OCI-LY3 (cell line): ENCODE data around the gene DYRK1A.

Source experiments
- H2AFZ ChIP-seq: fragments of 200-600, 300-600 bp; shearing (Covaris generic); 2 replicates; pipeline ENCODE4 v1.6.0; 2014; ENCODE audit warnings: antibody characterized with exemption, low read depth, low read length
- H3K27ac ChIP-seq: fragments of 200-600, 300-600 bp; sonication (generic); 2 replicates; pipeline ENCODE4 v1.5.1; 2014; ENCODE audit warnings: mild to moderate bottlenecking, low read length, moderate library complexity, mixed read lengths
- H3K27me3 ChIP-seq: fragments of 200-600, 300-600 bp; sonication (generic); 2 replicates; pipeline ENCODE4 v1.6.1; 2014; ENCODE audit warnings: low read depth, low read length, mixed read lengths
- H3K36me3 ChIP-seq: fragments of 200-600, 300-600 bp; sonication (generic); replicated peaks from 2 replicates; pipeline ENCODE3; 2014; ENCODE audit warnings: low read depth, low read length, mixed read lengths
- H3K4me1 ChIP-seq: fragments of 300-600, 200-600 bp; sonication (generic); 2 replicates; pipeline ENCODE4 v1.6.1; 2014; ENCODE audit warnings: low read length, mixed read lengths
- H3K4me2 ChIP-seq: fragments of 200-600, 300-600 bp; sonication (generic); 2 replicates; pipeline ENCODE4 v1.6.1; 2014; ENCODE audit warnings: low read length, mixed read lengths
- H3K4me3 ChIP-seq: fragments of 300-600, 200-600 bp; sonication (generic); 2 replicates; pipeline ENCODE4 v1.5.1; 2014; ENCODE audit warnings: antibody characterized with exemption, mild to moderate bottlenecking, low read length, moderate library complexity
- H3K79me2 ChIP-seq: fragments of 300-600, 200-600 bp; shearing (Covaris generic); 2 replicates; pipeline ENCODE4 v1.6.1; 2014; ENCODE audit warnings: mild to moderate bottlenecking, low read length, mixed read lengths
- H3K9ac ChIP-seq: fragments of 300-600, 200-600 bp; shearing (Covaris generic); 2 replicates; pipeline ENCODE4 v1.6.0; 2014; ENCODE audit warnings: mild to moderate bottlenecking, low read length, moderate library complexity
- H3K9me3 ChIP-seq: fragments of 200-600, 300-600 bp; shearing (Covaris generic); 2 replicates; pipeline ENCODE4 v1.6.1; 2014; ENCODE audit warnings: low read length, mixed read lengths; ENCODE audit not compliant: insufficient read depth
- H4K20me1 ChIP-seq: fragments of 200-600, 300-600 bp; sonication (generic); 2 replicates; pipeline ENCODE4 v1.6.1; 2016; ENCODE audit warnings: low read length, mixed read lengths; ENCODE audit not compliant: insufficient read depth
- EZH2phosphoT487 ChIP-seq: fragments of 200-600 bp; shearing (Covaris generic); IDR thresholded peaks from 2 replicates; pipeline ENCODE4 v1.6.1; 2018; ENCODE audit warnings: antibody characterized with exemption, mixed run types, low read depth
- TF ChIP-seq, protein P1 (sequence below): fragments of 200-600, 300-600 bp; sonication (generic); IDR thresholded peaks from 2 replicates; pipeline ENCODE4 v1.5.1; 2014; ENCODE audit warnings: antibody characterized with exemption, low read length, low read depth

The DYRK1A gene

DNA sequence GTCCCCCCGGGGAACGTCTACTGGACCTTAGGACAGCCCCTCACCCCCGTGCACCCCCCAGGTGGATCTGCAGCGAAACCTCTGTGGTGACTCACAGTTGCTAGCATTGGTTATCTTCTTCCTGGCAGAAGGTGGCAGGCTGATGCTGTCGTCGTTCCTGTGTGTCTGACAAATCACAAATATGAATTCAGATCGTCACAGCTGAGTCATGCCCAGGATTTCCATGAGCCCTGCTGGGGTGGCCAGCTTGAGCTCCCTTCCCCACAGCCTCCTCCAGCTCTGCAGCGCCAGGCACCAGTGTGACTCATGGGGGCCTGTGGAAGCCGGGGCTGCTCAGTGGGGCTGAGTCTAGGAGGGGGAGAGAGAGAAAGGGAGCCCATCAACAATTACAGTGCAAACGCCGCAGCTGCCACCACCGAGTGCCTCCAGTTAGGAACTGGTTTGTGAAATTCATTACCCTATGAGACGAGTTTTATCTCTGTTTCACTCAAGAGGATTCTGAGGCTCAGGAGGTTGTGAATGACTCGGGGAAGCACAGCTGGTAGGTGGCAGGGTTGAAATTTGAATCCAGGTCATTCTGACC is 197.9 kb downstream of the DYRK1A start:
- Histone ChIP-seq H2AFZ (no peak overlapping the region), H3K79me2 (no peaks in the 10 kb centered on the region), H3K4me2 (peak overlapping the region; percentile 41), H3K27me3 (no peaks in the 10 kb centered on the region), H4K20me1 (no peaks in the 10 kb centered on the region), H3K36me3 (no peaks in the 10 kb centered on the region), H3K9me3 (no peaks in the 10 kb centered on the region), H3K9ac (no peak overlapping the region), H3K27ac (no peak overlapping the region), H3K4me3 (no peak overlapping the region), H3K4me1 (no peaks in the 10 kb centered on the region)
- TF ChIP-seq, protein P1, sequence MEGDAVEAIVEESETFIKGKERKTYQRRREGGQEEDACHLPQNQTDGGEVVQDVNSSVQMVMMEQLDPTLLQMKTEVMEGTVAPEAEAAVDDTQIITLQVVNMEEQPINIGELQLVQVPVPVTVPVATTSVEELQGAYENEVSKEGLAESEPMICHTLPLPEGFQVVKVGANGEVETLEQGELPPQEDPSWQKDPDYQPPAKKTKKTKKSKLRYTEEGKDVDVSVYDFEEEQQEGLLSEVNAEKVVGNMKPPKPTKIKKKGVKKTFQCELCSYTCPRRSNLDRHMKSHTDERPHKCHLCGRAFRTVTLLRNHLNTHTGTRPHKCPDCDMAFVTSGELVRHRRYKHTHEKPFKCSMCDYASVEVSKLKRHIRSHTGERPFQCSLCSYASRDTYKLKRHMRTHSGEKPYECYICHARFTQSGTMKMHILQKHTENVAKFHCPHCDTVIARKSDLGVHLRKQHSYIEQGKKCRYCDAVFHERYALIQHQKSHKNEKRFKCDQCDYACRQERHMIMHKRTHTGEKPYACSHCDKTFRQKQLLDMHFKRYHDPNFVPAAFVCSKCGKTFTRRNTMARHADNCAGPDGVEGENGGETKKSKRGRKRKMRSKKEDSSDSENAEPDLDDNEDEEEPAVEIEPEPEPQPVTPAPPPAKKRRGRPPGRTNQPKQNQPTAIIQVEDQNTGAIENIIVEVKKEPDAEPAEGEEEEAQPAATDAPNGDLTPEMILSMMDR: no peak
- no peak for TF ChIP-seq EZH2phosphoT487

DNA sequence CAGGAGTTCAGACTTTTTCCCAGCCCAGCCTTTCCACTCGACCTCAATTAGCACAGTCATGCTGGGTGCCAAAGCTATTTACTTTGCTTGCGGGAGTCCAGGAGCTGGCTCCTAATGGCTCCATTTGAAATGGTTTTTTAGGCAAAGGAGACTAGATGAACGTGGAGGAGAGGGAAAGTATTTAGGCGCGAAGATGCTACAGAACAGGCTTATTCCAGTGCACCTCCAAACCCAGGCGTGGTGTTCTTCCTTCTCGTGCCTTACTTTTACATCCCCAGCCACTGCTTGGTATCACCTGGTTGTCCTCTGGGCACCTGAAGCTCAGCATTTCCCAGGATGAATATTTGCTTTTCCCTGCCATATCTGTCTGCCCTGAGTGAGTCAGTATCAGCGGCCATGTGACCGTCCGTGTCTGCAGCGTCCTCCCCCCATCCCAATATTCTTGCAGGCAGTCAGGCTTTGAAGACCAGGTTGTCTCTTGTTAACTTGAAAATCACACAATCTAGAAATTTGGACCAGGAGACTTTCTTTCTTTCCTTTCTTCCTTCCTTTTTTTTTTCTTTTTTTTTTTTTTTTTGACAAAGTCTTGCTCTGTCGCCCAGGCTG is 198.5 kb downstream of the DYRK1A start:
- Histone ChIP-seq H3K9me3 (no peaks in the 10 kb centered on the region), H2AFZ (no peak overlapping the region), H4K20me1 (no peaks in the 10 kb centered on the region), H3K27me3 (no peaks in the 10 kb centered on the region), H3K4me1 (no peaks in the 10 kb centered on the region), H3K4me2 (peak overlapping the region; percentile 41), H3K79me2 (no peaks in the 10 kb centered on the region), H3K9ac (no peak overlapping the region), H3K27ac (no peak overlapping the region), H3K4me3 (no peak overlapping the region), H3K36me3 (no peaks in the 10 kb centered on the region)
- TF ChIP-seq, protein P1: no peak
- TF ChIP-seq EZH2phosphoT487: no peak

DNA sequence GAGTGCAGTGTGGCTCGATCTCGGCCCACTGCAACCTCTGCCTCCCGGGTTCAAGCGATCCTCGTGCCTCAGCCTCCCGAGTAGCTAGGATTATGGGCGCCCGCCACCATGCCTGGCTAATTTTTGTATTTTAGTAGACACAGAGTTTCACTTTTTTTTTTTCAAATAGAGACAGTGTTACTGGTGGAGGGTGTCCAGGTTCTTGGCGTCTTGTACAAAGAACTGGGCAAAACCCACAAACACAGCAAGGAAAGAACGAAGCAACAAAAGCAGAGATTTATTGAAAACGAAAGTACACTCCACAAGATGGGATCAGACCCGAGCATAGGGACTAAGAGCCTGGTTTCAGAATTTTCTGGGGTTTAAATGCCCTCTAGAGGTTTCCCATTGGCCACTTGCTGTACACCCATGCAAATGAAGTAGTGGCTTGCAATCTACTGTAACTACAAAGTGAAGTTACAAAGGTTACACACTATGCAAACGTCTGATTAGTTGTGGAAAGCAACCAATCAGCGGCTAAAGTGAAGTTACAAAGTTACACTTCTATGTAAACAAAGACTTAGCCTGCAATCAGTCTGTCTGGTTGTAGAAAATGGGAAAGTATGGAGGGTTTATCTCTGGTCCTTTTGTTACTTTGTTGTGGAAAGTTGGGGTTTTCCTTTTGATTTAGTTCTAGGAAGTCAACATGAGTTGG is 199.1 kb downstream of the DYRK1A start:
- Histone ChIP-seq H3K27me3 (peaks cover 2% of the 10 kb centered on the region; the same call in 1 of the 2 replicates), H3K9me3 (no peaks in the 10 kb centered on the region), H3K27ac (no peak overlapping the region), H3K36me3 (no peaks in the 10 kb centered on the region), H4K20me1 (no peaks in the 10 kb centered on the region), H3K79me2 (no peaks in the 10 kb centered on the region), H3K4me1 (no peaks in the 10 kb centered on the region), H2AFZ (no peak overlapping the region), H3K9ac (no peak overlapping the region), H3K4me3 (no peak overlapping the region), H3K4me2 (no peak overlapping the region)
- TF ChIP-seq EZH2phosphoT487: no peak
- TF ChIP-seq, protein P1: no peak

DNA sequence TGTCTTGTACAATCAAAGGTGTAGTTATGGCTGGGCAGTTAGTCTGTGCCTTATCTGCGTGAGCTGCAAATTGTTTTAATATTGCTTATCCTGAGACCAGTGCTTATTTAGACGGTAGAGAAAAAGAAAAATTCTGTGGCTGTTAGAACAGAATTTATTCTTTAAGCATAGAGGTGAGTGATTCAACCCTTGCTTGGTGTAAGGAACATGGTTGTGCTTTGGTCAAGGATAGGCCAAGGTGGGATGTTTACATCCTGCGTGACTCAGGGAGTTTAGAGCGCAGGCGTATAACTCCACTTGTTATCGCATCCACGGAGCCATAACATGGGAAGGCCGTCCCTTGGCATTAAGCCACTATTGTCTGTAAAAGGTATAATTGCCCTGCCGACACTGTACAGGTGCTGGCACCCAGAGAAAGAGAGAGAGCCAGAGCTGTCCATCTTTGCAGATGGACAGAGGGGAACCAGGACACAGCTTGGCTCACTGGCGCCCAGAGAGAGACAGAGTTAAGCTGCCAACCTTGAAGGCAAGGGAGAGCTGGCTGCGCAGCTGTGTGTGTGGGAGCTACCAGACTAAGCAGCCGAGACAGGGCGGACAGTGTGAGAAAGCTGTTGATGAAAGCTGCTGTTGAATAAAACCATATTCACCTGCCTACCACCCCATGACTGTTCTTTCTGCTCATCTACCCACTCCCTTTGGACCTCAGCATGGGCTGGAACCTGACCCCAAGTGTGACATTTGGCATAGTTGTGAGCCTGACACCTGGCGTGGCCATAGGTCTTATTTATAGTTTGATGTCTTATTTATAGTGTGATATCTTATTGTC is 200.4 kb downstream of the DYRK1A start:
- peaks cover 11% of the 10 kb centered on the region for H3K27me3 ChIP-seq
- no peak overlapping the region for H3K9ac ChIP-seq
- no peaks in the 10 kb centered on the region for H3K79me2 ChIP-seq
- H3K4me3 ChIP-seq: no peak overlapping the region
- no peak overlapping the region for H2AFZ ChIP-seq
- no peaks in the 10 kb centered on the region for H4K20me1 ChIP-seq
- no peak overlapping the region for H3K4me2 ChIP-seq
- TF ChIP-seq EZH2phosphoT487: no peak
- TF ChIP-seq, protein P1: no peak
- H3K36me3 ChIP-seq: no peaks in the 10 kb centered on the region
- no peaks in the 10 kb centered on the region for H3K4me1 ChIP-seq
- H3K9me3 ChIP-seq: no peaks in the 10 kb centered on the region
- H3K27ac ChIP-seq: no peak overlapping the region
